ENCODE data around the gene UGGT2.
"Not testable (repeated sequence)": the region's sequence is repeated elsewhere in the genome, so short reads cannot be mapped to it uniquely, and the experiment has no call there.

The UGGT2 gene

DNA sequence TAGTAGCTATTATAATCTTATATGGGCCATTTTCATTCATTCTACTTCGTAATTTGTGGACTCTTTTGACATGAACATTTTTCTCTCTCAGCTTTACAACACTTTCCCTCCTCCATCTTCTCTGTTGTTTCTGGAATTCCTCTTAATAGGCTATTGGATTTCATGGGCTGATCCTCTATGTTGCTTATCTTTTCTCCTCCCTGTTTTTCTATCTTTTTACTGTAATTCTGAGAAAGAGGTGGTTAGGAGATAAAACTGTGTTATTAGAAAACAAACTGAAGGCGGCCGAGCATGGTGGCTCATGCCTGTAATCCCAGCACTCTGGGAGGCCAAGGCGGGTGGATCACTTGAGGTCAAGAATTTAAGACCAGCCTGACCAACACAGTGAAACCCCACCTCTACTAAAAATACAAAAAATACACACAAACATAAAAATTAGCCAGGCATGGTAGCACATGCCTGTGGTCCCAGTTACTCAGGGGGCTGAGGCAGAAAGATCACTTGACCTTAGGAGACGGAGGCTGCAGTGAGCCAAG lies 188.1 kb downstream of the UGGT2 start:
- no peak overlapping the region for H3K4me3 ChIP-seq (IDR thresholded peaks at IDR 0.05; ENCODE audit: insufficient read depth, low read depth, low read length)
- H3K9ac ChIP-seq = no peak overlapping the region
- H3K36me3 ChIP-seq (ENCODE audit: insufficient read depth) = no peaks in the 10 kb centered on the region
- no peak overlapping the region for H3K27ac ChIP-seq
- H3K79me2 ChIP-seq (ENCODE audit: insufficient read depth, low read depth) = no peaks in the 10 kb centered on the region
- H3K27me3 ChIP-seq (ENCODE audit: insufficient read depth, low read depth) = no peaks in the 10 kb centered on the region
- H3K4me2 ChIP-seq = no peak overlapping the region
- no peaks in the 10 kb centered on the region for H3K4me1 ChIP-seq (ENCODE audit: low read depth, poor library complexity, severe bottlenecking)
- no peak overlapping the region for H2AFZ ChIP-seq (ENCODE audit: low read depth)
- TF ChIP-seq, protein P1, sequence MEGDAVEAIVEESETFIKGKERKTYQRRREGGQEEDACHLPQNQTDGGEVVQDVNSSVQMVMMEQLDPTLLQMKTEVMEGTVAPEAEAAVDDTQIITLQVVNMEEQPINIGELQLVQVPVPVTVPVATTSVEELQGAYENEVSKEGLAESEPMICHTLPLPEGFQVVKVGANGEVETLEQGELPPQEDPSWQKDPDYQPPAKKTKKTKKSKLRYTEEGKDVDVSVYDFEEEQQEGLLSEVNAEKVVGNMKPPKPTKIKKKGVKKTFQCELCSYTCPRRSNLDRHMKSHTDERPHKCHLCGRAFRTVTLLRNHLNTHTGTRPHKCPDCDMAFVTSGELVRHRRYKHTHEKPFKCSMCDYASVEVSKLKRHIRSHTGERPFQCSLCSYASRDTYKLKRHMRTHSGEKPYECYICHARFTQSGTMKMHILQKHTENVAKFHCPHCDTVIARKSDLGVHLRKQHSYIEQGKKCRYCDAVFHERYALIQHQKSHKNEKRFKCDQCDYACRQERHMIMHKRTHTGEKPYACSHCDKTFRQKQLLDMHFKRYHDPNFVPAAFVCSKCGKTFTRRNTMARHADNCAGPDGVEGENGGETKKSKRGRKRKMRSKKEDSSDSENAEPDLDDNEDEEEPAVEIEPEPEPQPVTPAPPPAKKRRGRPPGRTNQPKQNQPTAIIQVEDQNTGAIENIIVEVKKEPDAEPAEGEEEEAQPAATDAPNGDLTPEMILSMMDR (conservative IDR thresholded peaks at IDR 0.05; ENCODE audit: low read depth, low read length) = no peak
- no peaks in the 10 kb centered on the region for H4K20me1 ChIP-seq (ENCODE audit: insufficient read depth)

DNA sequence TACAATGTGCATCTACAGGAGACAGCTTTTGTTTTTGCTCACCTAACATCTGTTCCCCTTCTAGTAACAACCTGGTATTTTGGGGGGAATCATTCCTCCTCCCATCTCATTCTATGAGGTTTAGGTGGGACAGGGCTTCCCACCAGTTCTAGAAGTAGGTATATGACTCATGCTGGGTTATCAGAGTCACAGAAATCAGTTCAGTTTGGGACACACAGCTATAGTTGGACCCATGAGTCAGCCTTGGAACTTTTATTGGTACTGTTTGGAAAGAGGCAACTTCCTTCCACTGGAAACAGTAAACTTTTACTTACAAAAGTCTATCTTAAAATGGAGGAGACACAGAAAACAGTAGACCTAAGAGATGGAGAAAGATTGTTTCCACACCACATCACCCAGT lies 190.8 kb downstream of the UGGT2 start:
- H3K27ac ChIP-seq = no peak overlapping the region
- no peak overlapping the region for H2AFZ ChIP-seq (ENCODE audit: low read depth)
- no peaks in the 10 kb centered on the region for H3K27me3 ChIP-seq (ENCODE audit: insufficient read depth, low read depth)
- TF ChIP-seq, protein P1 (conservative IDR thresholded peaks at IDR 0.05; ENCODE audit: low read depth, low read length) = no peak
- H3K9ac ChIP-seq = no peak overlapping the region
- H3K4me2 ChIP-seq = no peak overlapping the region
- no peak overlapping the region for H3K4me3 ChIP-seq (IDR thresholded peaks at IDR 0.05; ENCODE audit: insufficient read depth, low read depth, low read length)
- H3K36me3 ChIP-seq (ENCODE audit: insufficient read depth) = no peaks in the 10 kb centered on the region
- H3K79me2 ChIP-seq (ENCODE audit: insufficient read depth, low read depth) = no peaks in the 10 kb centered on the region
- no peaks in the 10 kb centered on the region for H4K20me1 ChIP-seq (ENCODE audit: insufficient read depth)
- H3K4me1 ChIP-seq (ENCODE audit: low read depth, poor library complexity, severe bottlenecking) = no peaks in the 10 kb centered on the region

DNA sequence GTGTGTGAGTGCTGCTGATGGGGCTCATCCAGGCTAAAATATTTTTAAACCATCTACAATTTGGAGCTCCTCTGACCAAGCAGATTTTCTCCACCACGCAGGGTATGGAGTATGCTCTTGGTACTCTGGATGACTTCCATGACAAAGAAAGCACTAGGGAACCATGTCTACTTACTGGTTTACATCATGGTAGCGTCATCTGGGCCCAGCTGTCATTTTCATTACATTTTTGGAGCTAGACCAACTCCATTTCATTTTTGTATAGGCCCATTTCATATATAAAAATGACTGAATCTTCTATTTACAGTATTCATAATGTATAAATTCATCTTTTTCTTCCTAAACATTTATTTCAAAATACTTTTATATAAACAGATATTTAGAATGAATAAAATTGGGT lies 191.9 kb downstream of the UGGT2 start:
- Histone ChIP-seq H4K20me1 (ENCODE audit: insufficient read depth) (no peaks in the 10 kb centered on the region), H3K4me2 (no peak overlapping the region), H3K27ac (no peak overlapping the region), H3K4me3 (IDR thresholded peaks at IDR 0.05; ENCODE audit: insufficient read depth, low read depth, low read length) (no peak overlapping the region), H3K79me2 (ENCODE audit: insufficient read depth, low read depth) (no peaks in the 10 kb centered on the region), H3K9ac (no peak overlapping the region), H2AFZ (ENCODE audit: low read depth) (no peak overlapping the region), H3K27me3 (ENCODE audit: insufficient read depth, low read depth) (no peaks in the 10 kb centered on the region), H3K36me3 (ENCODE audit: insufficient read depth) (no peaks in the 10 kb centered on the region), H3K4me1 (ENCODE audit: low read depth, poor library complexity, severe bottlenecking) (no peaks in the 10 kb centered on the region)
- TF ChIP-seq, protein P1 (conservative IDR thresholded peaks at IDR 0.05; ENCODE audit: low read depth, low read length) = no peak

DNA sequence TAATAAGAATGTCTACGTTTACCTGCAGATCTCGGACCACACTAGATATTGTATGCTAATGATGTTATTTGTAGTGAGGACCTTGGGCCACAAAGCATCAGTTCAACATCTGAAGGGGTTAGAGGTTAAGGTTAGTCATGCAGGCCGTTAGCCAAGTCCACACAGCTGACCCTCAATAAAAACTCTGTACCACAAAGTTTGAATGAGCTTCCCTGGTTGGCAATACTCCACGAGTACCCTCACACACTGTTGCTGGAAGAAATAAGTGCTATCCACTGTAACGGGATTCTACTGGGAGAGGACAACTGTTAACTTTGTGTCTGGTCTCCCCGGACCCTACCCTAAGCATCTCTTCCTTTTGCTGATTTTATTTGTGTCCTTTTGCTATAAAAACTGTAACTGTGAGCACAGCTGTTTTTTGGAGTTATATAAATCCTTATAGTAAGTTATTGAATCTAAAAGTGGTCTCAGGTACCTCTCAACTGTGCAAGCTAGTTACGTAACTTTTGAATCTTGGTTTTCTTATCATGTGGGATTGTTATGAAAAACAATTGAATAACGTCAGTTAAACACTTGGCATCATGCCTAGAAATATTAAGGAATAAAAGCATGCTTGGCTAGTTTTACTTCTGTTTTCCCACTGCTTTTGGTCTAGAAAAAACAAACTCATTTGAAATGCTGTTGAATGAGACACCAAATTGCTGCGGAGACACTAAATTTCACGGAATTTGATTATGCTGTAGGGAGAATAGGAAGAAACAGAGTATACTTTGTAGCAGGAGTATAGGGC lies 194.7 kb downstream of the UGGT2 start:
- no peak overlapping the region for H3K4me2 ChIP-seq
- H3K4me1 ChIP-seq (ENCODE audit: low read depth, poor library complexity, severe bottlenecking) = no peaks in the 10 kb centered on the region
- TF ChIP-seq, protein P1 (conservative IDR thresholded peaks at IDR 0.05; ENCODE audit: low read depth, low read length) = no peak
- no peaks in the 10 kb centered on the region for H3K79me2 ChIP-seq (ENCODE audit: insufficient read depth, low read depth)
- H3K9ac ChIP-seq = no peak overlapping the region
- H4K20me1 ChIP-seq (ENCODE audit: insufficient read depth) = no peaks in the 10 kb centered on the region
- no peak overlapping the region for H3K27ac ChIP-seq
- no peaks in the 10 kb centered on the region for H3K36me3 ChIP-seq (ENCODE audit: insufficient read depth)
- H3K4me3 ChIP-seq (IDR thresholded peaks at IDR 0.05; ENCODE audit: insufficient read depth, low read depth, low read length) = no peak overlapping the region
- no peaks in the 10 kb centered on the region for H3K27me3 ChIP-seq (ENCODE audit: insufficient read depth, low read depth)
- no peak overlapping the region for H2AFZ ChIP-seq (ENCODE audit: low read depth)

DNA sequence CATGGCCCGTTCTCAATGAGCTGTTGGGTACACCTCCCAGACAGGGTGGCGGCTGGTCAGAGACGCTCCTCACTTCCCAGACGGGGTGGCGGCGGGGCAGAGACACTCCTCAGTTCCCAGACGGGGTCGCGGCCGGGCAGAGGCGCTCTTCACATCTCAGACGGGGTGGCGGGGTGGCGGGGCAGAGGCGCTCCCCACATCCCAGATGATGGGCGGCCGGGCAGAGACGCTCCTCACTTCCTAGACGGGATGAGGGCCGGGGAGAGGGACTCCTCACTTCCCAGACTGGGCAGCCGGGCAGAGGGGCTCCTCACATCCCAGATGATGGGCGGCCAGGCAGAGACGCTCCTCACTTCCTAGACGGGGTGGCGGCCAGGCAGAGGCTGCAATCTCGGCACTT lies 207.5 kb downstream of the UGGT2 start:
- not testable (repeated sequence) for H2AFZ ChIP-seq (ENCODE audit: low read depth); H3K36me3 ChIP-seq (ENCODE audit: insufficient read depth); H3K9ac ChIP-seq; H3K4me3 ChIP-seq (IDR thresholded peaks at IDR 0.05; ENCODE audit: insufficient read depth, low read depth, low read length); H3K27ac ChIP-seq; H4K20me1 ChIP-seq (ENCODE audit: insufficient read depth); H3K27me3 ChIP-seq (ENCODE audit: insufficient read depth, low read depth); H3K79me2 ChIP-seq (ENCODE audit: insufficient read depth, low read depth); H3K4me1 ChIP-seq (ENCODE audit: low read depth, poor library complexity, severe bottlenecking); H3K4me2 ChIP-seq
